Ovary (tissue), 1 donor: ENCODE results near the gene GOLGA7B.

Source experiments
- EP300 ChIP-seq: sonication (generic); formaldehyde crosslinking; IDR thresholded peaks from one replicate; pipeline ENCODE4 v1.6.1; 2017; ENCODE audit warnings: antibody characterized with exemption
- POLR2A ChIP-seq: fragments of 450-650 bp; IDR thresholded peaks from one replicate; pipeline ENCODE4 v1.6.1; 2017; ENCODE audit warnings: antibody characterized with exemption, mild to moderate bottlenecking, moderate library complexity

GRCh38 chr10:97904018-97904381 is 54.4 kb downstream of the GOLGA7B start:
- TF ChIP-seq EP300: no peak
- no peak for TF ChIP-seq POLR2A
